Testis (tissue), 2 donors: ENCODE data around the gene TRIM28.

Experiments
- POLR2A ChIP-seq: fragments of 450-650 bp; IDR thresholded peaks from one replicate; pipeline ENCODE4 v1.6.1; 2017; ENCODE audit warnings: antibody characterized with exemption, mild to moderate bottlenecking, moderate library complexity
- TF ChIP-seq, protein P1 (sequence below), 3 experiments: fragments of 450-650 bp in 2 of 3; fragments of 200-600 bp in 1 of 3; sonication (generic) in 1 of 3; IDR thresholded peaks; one replicate each; pipeline ENCODE4 v1.5.1; 2016 to 2019; ENCODE audit warnings: antibody characterized with exemption in 3 of 3, mild to moderate bottlenecking in 2 of 3, moderate library complexity in 1 of 3

DNA sequence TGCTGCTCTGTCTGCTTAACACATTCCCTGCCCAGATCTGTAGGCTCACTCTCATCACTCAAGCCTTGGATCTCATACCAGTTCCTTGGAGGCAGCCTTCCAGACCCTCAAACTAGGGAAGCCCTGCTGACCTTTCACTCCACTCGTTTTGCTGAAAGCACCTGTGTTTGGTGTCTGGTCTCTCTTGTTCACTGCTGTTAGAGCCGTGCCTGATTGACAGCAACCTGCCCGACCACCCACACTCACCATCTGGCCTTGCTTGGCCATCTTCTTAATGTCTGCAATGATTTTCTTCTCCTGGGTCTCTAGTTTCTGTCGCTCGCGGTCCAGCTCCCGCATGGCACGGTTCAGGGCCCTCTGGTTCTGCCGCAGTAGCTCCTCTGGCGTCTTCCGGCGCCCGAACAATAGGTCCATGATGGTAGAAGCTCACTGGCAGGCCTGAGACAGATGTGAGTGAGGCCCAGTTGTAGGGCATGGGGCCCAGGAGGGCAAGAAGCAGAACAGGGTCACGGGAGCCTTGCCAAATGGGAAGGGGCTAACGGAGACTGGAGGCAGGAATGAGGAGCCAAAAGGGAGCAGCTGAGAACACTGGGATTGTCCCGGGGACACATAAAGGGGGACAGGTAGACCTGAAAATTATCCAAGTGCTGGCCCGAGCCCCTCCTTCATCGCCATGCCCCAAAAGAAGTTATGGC, 10.1 kb downstream of the TRIM28 start:
- TF ChIP-seq, protein P1, sequence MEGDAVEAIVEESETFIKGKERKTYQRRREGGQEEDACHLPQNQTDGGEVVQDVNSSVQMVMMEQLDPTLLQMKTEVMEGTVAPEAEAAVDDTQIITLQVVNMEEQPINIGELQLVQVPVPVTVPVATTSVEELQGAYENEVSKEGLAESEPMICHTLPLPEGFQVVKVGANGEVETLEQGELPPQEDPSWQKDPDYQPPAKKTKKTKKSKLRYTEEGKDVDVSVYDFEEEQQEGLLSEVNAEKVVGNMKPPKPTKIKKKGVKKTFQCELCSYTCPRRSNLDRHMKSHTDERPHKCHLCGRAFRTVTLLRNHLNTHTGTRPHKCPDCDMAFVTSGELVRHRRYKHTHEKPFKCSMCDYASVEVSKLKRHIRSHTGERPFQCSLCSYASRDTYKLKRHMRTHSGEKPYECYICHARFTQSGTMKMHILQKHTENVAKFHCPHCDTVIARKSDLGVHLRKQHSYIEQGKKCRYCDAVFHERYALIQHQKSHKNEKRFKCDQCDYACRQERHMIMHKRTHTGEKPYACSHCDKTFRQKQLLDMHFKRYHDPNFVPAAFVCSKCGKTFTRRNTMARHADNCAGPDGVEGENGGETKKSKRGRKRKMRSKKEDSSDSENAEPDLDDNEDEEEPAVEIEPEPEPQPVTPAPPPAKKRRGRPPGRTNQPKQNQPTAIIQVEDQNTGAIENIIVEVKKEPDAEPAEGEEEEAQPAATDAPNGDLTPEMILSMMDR (IDR thresholded peaks at IDR 0.05) = no peak
- no peak for TF ChIP-seq POLR2A
